NCI-H128 (cell line): ENCODE measurements around the gene SLC22A16.
"Not testable (repeated sequence)": the region's sequence is repeated elsewhere in the genome, so short reads cannot be mapped to it uniquely, and the experiment has no call there.

ENCODE experiments used
- DNase-seq: peaks from one replicate; lab custom pipeline; 2025; ENCODE audit not compliant: unreplicated experiment; lab: John Stamatoyannopoulos, UW

SLC22A16 gene, protein sequence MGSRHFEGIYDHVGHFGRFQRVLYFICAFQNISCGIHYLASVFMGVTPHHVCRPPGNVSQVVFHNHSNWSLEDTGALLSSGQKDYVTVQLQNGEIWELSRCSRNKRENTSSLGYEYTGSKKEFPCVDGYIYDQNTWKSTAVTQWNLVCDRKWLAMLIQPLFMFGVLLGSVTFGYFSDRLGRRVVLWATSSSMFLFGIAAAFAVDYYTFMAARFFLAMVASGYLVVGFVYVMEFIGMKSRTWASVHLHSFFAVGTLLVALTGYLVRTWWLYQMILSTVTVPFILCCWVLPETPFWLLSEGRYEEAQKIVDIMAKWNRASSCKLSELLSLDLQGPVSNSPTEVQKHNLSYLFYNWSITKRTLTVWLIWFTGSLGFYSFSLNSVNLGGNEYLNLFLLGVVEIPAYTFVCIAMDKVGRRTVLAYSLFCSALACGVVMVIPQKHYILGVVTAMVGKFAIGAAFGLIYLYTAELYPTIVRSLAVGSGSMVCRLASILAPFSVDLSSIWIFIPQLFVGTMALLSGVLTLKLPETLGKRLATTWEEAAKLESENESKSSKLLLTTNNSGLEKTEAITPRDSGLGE

DNA sequence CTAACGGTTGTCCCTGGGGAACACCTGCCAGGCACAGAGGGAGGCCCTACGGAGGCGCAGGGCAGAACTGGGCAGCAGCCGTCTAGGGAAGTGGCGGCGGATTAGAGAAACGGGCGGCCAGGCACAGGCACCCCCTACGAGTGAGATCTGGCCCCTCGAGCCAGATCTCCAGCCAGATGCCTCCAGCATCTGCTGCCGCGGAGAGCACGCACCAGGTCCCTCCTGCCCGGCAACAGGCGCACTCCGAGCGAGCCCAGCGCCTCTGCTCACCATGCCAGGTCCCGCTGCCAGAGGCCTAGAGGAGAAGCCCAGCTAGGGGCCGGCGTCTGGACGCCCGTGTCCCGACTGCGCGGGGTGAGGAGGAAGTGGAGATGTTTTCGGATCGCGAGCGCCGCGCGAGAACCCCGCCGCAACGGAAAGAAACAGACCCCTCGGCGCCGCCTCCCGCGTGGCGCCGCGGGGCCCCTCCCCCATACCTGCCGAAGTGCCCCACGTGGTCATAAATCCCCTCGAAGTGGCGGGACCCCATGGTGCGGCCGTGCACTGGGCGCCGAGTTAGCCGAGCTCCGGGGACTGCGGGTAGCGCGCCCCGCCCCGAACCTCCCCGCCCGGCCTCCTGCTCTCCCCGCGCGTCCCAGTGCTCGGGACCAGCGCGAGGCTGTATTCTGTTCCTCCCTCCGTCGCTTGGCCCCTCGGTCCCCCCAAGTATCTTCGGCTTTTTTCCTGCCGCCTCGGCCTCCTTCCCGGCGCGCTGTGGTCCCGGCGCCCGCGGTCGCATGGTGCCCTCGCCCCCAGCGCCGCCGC is at the start of gene SLC22A16:
TSS of gene SLC22A16 (minus strand) at position 568 of the 804 bp plus-strand sequence. CDS start at position 529, 39 bp downstream.
- DNase-seq: no peak

DNA sequence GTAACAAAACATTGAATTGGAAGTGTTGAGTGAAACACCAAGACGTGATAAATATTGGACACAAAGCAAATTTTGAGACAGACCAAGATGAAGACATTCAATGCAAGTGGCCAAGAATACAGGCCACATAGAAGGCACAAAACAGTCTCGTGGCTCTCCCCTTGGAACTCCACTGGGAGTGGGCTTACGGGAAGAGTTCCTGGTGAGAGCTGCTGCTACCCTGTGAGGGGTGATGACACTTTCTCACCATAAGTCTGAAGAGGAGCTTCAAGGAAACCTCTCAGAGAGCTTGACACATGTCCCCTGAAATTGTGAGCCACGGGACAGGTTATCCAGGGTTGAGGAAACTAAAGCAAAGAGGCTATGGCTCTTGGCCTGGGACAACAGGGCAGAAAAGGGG is 48.6 kb upstream of the SLC22A16 start:
- no peak for DNase-seq

DNA sequence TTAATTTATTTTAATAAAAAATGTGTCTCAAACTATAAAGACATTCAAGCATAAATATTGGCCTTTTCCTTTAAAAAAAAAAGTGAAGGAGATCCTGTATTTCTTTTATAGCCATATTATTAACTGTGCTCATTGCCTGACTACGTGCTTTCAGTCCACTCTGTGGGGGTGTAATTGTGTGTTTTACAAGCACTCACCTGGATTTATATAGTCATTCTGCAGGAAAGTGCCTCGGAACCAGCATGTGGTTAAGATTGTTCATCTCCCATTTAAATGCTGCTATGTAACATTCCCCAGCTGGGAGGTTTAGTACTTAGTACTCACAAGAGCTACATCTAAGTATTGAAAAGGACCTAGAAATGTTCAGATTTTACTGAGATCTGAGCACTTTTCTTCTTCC is 47.9 kb upstream of the SLC22A16 start:
- no peak for DNase-seq

DNA sequence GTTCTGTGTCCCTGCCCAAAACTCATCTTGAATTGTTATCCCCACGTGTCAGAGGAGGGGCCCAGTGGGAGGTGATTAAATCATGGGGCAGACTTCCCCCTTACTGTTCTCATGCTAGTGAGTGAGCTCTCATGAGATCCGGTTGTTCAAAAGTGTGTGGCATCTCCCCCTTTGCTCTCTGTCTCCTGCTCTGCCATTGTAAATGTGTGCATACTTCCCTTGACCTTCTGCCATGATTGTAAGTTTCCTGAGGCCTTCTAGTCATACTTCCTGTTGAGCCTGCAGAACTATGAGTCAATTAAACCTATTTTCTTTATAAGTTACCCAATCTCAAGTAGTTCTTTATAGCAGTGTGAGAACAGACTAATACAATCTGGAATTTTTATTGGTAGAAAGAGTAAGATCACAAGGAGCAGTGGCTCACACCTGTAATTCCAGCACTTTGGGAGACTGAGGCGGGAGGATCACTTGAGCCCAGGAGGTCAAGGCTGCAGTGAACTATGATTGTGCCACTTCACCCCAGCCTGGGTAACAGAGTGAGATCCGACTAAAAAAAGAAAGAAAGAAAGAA is 47.1 kb upstream of the SLC22A16 start:
- no peak for DNase-seq

DNA sequence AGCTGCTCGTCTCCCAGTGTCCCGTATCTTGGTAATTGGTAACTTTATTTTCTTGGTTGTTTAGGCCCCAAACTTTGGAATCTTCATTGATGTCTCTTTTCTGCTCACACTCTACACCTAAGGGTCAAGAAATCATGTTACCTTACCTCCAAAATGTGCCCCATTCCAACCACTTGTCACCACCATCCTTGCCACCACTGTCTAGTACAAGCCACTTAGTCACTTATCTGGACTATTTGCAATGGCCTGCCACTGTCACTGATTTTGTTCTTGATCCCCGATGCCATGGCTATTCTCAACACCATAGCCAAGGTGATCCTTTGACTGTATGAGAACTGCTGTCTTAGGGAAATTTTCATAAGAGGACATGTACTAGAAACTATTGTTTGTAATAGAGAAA is 46.0 kb upstream of the SLC22A16 start:
- DNase-seq: no peak

DNA sequence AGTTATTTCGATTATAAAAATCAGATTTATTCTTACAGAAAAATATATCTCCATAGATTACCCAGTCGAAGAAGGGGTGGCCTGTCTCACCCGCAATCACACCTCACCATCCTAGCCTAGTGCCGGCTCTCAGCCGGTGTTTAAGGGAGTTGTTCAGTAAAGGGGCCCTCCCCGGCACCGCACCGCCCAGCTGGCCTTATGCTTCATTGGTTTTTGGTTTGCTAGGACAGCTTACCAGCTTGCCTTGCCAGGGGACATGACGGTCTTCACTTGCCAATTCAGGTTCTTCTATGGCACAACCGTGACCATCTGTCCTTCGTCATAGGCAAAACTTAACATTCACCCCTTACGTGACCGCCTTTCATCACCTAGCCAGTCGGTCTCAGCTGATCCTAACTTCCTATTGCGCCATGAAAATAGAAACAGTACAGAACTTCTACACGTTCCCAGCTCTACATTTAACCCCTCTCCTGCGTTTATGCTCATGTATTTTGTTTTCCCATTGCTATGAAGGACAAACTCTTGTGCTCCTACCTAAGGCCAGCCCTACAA is 44.7 kb upstream of the SLC22A16 start:
- DNase-seq: no peak

DNA sequence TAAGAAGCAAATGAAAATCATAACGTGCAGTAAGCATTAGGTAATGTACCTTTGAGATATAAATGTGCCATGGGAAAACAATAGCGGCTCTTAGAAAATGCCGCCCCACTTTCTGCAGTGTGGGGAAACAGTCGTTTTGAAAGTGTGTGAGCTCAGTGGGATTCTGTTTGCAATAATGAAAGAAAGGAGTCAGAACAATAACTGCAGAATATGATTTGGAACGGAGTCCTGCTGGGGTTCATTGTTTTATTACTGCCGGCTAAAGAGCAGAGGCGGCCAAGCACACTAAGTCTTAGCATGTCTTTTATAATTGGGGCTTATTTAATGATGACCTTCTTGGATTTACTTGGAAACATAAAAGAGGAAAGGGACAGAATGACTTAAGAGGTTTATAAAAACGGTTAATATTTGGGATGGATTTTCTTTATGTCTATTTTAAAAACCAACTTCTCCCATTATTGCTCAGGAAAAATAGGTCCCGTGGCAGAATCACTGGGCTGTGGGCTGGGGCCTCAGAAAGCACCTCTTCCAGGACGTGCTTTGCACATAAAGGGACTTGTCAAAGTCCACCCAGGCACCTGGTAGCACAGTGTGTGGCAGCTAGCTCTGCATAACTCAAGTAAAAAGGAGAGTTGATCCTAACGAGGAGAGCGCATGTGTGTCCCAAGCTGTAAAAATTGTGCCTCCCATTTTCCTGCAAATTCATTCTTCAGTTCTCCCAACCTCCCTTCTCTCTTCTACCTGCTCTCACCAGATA is 44.0 kb upstream of the SLC22A16 start:
- DNase-seq: no peak

DNA sequence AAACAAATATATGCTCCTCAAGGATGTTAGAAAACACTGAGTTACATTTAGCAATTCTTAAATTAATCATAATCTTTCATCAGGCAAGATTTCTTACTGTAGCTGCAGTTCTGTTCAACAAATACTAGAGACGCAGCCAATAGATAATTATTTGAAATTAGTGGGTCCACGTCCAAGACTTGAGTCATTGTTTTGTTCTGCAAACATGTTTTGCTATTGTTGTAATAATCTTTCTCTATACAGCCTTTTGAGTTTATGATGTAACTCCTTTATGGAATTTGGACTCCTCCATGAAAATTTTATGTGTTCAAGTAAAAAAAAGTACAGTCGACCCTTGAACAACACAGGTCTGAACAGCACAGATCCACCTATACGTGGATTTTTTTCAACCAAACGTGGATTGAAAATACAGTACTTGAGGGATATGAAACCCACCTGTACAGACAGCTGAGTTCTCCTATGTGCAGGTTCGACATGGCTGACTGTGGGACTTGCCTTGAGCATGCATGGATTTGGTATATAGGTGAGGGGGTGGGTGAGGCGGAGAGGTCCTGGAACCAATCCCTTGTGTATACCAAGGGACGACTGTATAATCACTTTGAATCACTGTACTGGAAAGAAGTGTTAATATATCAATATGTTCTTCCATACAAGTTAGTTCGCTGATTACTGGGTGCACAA is 41.3 kb upstream of the SLC22A16 start:
- no peak for DNase-seq

DNA sequence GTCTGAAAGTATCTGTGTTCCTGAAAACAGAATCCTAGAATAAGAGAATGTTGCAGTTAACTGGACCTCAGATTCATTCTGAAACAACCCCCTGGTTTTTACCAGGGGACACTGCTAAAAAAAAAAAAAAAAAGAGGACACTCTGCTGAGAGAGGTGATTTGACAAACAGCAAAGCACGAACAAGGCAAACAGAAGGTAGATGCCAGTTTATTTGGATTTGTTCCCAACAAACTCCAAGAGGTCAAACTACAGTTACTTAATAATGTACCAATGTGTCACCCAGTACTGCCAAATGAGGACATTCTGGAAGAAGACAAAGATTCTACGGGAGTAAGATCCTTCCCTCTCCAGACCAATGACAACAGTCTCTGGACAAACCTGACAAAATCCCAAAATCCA is 40.6 kb upstream of the SLC22A16 start:
- no peak for DNase-seq

DNA sequence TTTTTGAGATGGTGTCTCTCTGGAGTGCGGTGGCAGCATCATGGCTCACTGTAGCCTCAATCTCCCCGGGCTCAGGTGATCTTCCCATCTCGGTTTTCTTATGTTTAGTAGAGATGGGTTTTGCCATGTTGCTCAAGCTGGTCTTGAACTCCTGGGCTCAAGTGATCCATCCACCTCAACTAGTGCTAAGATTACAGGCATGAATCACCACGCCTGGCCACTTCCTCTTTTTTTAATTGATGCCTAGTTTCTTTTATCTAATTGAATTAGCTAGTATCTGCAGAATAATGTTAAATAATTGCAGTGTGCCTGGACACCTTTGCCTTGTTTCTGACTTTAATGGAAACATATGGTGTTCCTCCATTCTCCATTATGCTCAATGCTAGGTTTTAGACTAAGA is 38.4 kb upstream of the SLC22A16 start:
- DNase-seq: no peak

DNA sequence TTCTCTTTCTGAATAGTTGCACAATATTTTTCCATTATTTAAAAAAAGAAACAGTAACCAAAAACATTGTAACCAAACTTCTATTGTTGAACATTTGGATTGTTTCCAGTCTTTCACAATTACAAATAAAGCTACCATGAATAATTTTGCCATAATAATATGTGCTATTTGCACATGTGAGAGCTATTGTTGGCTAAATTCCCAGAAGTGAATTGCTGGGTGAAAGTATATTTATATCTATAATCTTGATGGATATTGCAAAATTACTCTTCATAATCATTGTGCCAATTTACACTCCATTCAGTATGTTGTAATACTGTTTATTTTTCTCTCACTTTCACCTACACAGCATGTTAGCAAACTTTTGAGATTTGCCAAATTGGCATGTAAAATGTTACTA is 36.6 kb upstream of the SLC22A16 start:
- no peak for DNase-seq

DNA sequence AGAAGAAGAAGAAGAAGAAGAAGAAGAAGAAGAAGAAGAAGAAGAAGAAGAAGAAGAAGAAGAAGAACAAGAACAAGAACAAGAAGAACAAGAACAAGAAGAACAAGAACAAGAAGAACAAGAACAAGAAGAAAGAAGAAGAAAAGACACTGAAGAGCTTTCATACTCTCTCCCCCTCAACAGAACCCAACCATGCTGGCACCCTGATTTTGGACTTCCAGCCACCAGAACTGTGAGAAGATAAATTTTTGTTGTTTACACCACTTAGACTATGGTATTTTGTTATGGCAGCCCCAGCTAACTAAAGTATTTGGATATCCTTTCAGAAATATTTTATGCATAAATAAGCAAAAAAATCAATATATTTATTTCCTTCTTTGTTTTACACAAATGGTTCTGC is 36.1 kb upstream of the SLC22A16 start:
- DNase-seq: not testable (repeated sequence)

DNA sequence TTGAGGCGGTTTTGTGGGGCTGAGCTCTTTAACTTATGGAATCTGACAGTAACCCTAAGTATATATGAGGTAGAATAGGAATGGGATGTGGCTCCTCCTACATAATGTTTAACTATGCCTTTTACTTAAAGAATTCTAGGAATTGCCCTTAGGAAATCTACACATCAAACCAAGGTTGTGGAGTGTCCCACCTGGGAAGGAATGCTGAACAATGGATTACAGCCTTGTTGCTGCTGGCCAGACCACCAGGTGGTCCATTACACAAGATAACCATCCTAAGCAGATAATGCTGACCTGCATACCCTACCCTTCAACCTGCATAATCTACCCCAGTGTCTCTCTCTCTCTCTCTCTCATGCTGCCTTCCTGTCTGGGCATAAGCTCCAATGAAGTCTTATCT is 35.0 kb upstream of the SLC22A16 start:
- no peak for DNase-seq

DNA sequence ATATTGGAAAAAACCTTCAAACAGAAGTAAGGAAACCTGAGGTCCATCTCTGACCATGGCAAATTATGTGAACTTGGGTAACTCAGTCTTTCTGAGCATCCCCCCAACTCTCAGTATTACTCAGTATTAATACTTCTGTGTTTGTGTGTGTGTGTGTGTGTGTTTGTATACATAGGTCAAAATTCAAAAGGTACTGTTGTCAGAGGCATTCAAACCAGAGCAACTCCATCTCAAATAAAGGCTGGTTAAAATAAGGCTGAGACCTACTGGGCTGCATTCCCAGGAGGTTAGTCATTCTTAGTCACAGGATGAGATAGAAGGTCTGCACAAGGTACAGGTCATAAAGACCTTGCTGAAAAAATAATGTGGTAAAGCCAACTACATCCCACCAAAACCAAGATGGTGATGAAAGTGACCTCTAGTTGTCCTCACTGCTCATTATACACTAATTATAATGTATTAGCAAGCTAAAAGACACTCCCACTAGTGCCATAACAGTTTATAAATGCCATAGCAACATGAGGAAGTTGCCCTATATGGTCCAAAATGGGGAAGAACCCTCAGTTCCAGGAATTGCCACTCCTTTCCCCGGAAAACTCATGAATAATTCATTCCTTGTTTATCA is 33.3 kb upstream of the SLC22A16 start:
- DNase-seq: no peak

DNA sequence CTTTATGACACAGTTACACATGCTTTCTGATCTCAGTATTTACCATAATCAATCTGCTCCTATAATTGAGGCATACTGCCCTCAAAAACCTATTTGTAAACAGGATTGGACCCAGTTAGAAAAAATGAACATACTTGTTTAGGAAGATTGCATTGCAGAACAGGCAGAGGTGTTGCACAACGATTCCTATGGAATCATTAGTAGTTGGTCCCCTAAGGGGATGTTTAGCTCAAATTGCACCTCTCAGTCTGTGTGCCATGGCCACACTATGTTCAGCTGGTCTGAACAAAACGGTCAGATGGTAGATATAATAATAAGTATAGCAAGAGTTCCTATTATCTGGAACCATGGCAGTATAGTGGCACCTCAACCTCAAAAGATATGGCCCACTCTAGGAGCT is 28.5 kb upstream of the SLC22A16 start:
- not testable (repeated sequence) for DNase-seq

DNA sequence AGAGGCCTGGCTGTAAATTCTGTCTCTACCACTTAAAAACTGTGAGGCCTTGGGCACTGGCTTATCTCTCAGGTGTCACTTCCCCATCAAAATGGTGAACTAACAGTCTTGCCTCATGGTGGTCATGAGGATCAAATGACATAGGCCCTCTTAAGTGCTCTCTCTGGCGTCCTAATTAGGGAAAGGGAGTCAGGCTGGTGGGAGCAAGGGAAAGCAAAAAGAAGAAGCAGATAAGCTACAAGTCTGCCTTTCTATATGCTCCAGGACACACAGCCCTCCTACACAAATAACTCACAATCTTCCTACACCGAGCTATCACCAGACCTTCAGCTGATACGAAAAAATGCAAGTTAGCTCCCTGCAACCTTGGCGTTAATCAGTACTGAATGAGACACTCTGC is 19.5 kb upstream of the SLC22A16 start:
- DNase-seq: no peak

DNA sequence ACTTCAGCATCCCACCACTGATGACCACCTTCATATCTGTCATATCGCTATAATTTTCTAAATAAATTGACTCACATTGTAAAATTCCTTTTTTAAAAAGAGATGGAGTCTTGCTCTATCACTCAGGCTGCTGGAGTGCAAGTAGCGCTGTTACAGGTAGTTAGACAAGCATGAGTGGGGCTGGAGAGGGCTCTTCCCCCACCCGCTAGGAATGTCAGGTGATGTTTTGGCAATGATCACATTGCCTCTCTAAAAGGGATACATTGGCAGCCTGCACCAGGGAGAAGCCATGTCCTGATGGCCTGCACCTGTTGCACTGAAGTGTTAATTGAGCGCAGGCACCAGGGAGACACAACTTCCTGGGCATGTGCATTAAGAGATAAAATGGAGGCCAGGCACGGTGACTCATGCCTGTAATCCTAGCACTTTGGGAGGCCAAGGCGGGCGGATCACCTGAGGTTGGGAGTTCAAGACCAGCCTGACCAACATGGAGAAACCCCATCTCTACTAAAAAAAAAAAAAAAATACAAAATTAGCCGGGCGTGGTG is 16.9 kb upstream of the SLC22A16 start:
- DNase-seq: no peak

DNA sequence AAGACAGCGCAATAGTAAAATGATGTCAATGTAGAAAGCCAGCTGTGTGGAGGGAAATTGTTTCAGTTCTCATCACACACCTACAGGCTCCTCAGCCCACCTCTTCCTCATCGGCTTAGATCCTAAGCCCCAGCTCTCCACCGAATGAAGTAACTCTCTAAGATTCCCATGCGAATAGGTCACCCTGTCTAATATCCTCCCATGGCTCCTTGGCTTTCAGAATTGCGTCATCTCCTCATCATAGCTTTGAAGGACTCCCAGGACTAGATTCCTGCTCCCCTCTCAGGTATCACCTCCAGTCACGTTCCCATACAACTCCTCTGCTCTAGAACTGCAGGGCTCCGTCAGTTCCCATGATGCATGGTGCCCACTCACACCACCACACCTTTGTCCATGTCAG is 16.2 kb upstream of the SLC22A16 start:
- no peak for DNase-seq

DNA sequence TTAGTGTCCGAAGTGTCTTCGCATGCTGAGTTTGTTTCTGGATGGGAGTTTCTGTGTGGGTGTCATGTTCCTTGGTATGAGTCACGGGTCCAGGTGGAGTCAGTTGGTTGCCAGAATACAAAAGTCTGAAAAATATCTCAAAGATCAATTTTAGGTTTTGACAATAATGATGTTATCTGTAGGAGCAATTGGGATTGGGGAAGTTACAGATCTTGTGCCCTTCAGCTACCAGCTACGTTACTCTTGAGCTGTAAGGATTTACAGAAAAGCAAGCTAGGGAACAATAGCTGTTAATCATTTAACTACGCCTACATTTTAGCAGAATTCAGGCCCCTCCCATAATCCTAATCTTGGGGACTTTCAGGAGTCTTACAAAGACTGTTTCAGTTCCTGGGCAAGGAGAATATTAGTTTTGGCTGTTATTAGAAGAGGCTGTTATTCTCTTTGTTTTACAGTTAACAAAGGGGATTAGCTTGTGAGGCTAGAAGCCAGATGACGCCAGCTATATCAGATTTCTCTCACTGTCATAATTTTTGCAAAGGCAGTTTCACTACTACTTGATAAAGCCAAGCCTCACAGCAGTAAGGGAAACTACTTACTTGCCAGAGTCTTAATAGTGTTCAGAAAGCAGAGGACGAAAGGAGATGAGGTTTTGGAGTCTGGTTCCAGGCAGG is 15.4 kb upstream of the SLC22A16 start:
- DNase-seq: no peak
